ENCODE measurements around the gene SV2C. TPM values are rescaled to one million over a fixed set of nuclear protein-coding genes. Genes with fewer than 3 reads are reported as not detected.

SV2C gene
- total RNA-seq, 1 donor from 2014 or later = not detected

DNA sequence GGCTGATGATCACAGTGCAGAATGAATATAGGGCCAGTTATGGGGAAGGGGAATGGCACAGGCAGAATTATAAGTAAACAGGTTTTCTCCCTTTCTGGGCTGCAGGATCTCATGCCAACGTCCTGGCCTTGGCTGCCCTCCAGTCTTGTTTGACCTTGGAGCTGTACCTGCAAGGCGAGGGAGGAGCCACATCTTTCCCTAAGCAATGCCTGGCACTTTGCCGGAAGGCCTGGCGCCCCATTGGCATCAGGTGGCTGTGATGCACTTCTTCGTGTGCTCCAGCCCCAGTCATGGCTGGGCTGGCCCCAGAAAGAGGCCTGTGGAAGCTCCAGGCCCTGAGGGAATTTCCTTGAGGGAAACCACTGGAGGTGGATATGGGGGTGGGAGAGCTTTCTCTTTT lies 303.2 kb downstream of the SV2C start:
- no peak for DNase-seq (ENCODE audit: extremely low spot score, unreplicated experiment)
- no peaks in the 10 kb centered on the region for H3K9me3 Mint-ChIP-seq (ENCODE audit: unreplicated experiment)
- TF ChIP-seq, protein P1, sequence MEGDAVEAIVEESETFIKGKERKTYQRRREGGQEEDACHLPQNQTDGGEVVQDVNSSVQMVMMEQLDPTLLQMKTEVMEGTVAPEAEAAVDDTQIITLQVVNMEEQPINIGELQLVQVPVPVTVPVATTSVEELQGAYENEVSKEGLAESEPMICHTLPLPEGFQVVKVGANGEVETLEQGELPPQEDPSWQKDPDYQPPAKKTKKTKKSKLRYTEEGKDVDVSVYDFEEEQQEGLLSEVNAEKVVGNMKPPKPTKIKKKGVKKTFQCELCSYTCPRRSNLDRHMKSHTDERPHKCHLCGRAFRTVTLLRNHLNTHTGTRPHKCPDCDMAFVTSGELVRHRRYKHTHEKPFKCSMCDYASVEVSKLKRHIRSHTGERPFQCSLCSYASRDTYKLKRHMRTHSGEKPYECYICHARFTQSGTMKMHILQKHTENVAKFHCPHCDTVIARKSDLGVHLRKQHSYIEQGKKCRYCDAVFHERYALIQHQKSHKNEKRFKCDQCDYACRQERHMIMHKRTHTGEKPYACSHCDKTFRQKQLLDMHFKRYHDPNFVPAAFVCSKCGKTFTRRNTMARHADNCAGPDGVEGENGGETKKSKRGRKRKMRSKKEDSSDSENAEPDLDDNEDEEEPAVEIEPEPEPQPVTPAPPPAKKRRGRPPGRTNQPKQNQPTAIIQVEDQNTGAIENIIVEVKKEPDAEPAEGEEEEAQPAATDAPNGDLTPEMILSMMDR (IDR thresholded peaks at IDR 0.05) = no peak
- H3K4me3 Mint-ChIP-seq (ENCODE audit: unreplicated experiment) = no peak overlapping the region
- no peaks in the 10 kb centered on the region for H3K36me3 Mint-ChIP-seq (ENCODE audit: unreplicated experiment)
- no peak overlapping the region for H3K27ac Mint-ChIP-seq (ENCODE audit: unreplicated experiment)
- no peaks in the 10 kb centered on the region for H3K27me3 Mint-ChIP-seq (ENCODE audit: unreplicated experiment)
- peaks cover 34% of the 10 kb centered on the region for H3K4me1 Mint-ChIP-seq (ENCODE audit: unreplicated experiment)

DNA sequence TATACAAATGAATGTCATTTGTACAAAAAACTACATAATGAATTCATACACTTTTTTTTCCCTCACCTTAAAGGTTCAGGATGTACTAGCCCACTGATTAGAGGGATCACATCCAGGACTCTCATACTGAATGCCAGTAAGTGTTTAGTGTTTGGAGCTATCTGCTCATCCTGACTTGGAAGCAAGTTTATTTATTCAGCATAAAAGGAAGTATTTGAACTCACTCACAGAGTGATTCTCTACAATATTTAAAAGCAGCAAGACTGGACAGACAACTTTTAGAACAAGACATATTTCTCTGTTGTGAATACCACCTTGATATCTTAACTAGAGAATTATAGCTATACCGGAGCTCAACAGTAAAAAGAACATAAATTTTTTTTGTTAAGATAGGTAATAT lies 305.1 kb downstream of the SV2C start:
- Mint-ChIP-seq H3K4me1 (ENCODE audit: unreplicated experiment) (peaks cover 46% of the 10 kb centered on the region), H3K4me3 (ENCODE audit: unreplicated experiment) (no peak overlapping the region), H3K27me3 (ENCODE audit: unreplicated experiment) (no peaks in the 10 kb centered on the region), H3K9me3 (ENCODE audit: unreplicated experiment) (no peaks in the 10 kb centered on the region), H3K36me3 (ENCODE audit: unreplicated experiment) (no peaks in the 10 kb centered on the region), H3K27ac (ENCODE audit: unreplicated experiment) (no peak overlapping the region)
- TF ChIP-seq, protein P1 (IDR thresholded peaks at IDR 0.05) = no peak
- DNase-seq (ENCODE audit: extremely low spot score, unreplicated experiment) = no peak

DNA sequence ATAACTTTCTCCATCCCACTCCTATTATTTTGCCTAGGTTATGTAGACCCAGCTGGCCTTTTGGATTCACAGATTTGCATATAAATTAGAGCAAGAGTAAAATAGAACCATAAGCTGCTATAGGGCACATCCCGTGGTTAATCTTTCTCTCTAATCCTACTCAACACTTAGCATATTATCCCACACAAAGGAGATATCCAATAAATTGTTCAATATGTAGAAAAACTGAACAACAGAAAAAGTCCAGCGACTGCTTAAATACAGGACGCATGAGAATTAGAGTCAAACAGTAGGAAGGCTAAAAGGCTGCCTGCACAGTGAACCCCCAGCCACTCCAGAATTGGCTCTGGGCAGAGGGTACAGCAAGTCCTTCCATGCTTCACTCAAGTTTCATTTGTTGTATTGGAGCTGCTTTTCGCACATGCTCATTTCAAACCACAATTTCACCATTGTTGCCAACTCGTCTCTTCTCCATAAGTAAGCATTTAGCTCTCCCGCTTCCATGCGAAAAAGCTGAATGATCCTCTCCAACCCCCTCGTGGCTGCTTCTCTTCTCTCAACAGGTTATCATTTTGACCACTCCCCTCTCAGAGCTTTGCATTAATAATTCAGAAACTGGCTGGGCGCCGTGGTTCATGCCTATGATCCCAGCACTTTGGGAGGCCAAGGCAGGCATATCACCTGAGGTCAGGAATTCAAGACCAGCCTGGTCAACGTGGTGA lies 305.8 kb downstream of the SV2C start:
- Mint-ChIP-seq H3K9me3 (ENCODE audit: unreplicated experiment) (no peaks in the 10 kb centered on the region), H3K4me3 (ENCODE audit: unreplicated experiment) (no peak overlapping the region), H3K36me3 (ENCODE audit: unreplicated experiment) (no peaks in the 10 kb centered on the region), H3K27ac (ENCODE audit: unreplicated experiment) (peak overlapping the region; percentile 50), H3K27me3 (ENCODE audit: unreplicated experiment) (no peaks in the 10 kb centered on the region), H3K4me1 (ENCODE audit: unreplicated experiment) (peaks cover 51% of the 10 kb centered on the region)
- no peak for DNase-seq (ENCODE audit: extremely low spot score, unreplicated experiment)
- TF ChIP-seq, protein P1 (IDR thresholded peaks at IDR 0.05) = no peak

DNA sequence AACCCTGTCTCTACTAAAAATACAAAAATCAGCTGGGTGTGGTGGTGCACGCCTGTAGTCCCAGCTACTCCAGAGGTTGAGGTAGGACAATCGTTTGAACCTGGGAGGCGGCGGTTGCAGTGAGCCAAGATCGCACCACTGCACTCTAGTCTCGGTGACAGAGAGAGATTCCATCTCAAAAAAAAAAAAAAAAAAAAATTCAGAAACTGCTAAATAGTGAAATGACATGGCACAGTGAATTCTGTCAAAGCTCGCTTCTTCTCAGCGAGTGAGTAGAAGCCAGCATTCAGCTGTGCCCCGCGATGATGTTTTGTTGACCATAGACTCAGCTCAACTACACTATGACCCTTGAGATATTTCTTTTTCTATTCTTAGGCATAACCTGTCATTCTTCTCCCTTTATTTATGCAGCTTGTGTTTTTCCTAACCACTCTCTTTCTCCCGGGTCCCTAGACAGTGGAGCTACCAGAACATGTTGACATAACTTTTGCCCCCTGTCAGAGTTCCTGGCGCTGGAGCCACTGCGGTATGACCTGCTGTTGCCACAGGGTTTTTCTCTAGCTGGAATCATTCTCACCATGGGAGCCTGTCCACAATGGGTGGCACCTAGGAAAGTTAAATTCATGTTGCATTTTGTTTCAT lies 306.5 kb downstream of the SV2C start:
- Mint-ChIP-seq H3K27ac (ENCODE audit: unreplicated experiment) (peak overlapping the region; percentile 80), H3K4me3 (ENCODE audit: unreplicated experiment) (no peak overlapping the region), H3K4me1 (ENCODE audit: unreplicated experiment) (peaks cover 51% of the 10 kb centered on the region), H3K27me3 (ENCODE audit: unreplicated experiment) (no peaks in the 10 kb centered on the region), H3K36me3 (ENCODE audit: unreplicated experiment) (no peaks in the 10 kb centered on the region), H3K9me3 (ENCODE audit: unreplicated experiment) (no peaks in the 10 kb centered on the region)
- TF ChIP-seq, protein P1 (IDR thresholded peaks at IDR 0.05) = no peak
- DNase-seq (ENCODE audit: extremely low spot score, unreplicated experiment) = no peak

DNA sequence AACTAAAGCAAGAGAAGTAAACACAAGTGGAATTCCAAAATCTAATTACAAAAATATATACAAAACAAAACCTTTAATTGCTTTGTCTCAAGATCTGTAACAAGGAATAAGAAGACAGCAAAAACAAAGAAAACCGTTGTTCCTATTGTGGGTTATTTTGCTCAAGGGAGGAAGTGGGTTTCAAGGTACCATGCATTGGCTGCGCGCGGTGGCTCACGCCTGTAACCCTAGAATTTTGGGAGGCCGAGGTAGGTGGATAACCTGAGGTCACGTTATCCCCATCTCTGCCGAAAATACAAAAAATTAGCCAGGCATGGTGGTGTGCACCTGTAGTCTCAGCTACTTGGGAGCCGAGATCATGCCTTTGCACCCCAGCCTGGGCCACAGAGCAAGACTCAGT lies 307.8 kb downstream of the SV2C start:
- H3K4me3 Mint-ChIP-seq (ENCODE audit: unreplicated experiment) = no peak overlapping the region
- no peaks in the 10 kb centered on the region for H3K27me3 Mint-ChIP-seq (ENCODE audit: unreplicated experiment)
- no peak overlapping the region for H3K27ac Mint-ChIP-seq (ENCODE audit: unreplicated experiment)
- no peak for DNase-seq (ENCODE audit: extremely low spot score, unreplicated experiment)
- TF ChIP-seq, protein P1 (IDR thresholded peaks at IDR 0.05) = no peak
- no peaks in the 10 kb centered on the region for H3K9me3 Mint-ChIP-seq (ENCODE audit: unreplicated experiment)
- no peaks in the 10 kb centered on the region for H3K36me3 Mint-ChIP-seq (ENCODE audit: unreplicated experiment)
- peaks cover 50% of the 10 kb centered on the region for H3K4me1 Mint-ChIP-seq (ENCODE audit: unreplicated experiment)
